Mesenchymal stem cell (in vitro differentiated cells and primary cell): Measurements from ENCODE around the gene WBP1L.
"Not testable (repeated sequence)": the region's sequence is repeated elsewhere in the genome, so short reads cannot be mapped to it uniquely, and the experiment has no call there.

Experiments used
- DNase-seq: peaks from one replicate; pipeline ENCODE4 v3.0.0-alpha.2; 2013
- H2AFZ ChIP-seq: one replicate; pipeline ENCODE4 v1.6.1; 2013; ENCODE audit warnings: low read depth, mild to moderate bottlenecking, control low read depth, inconsistent platforms, low read length, moderate library complexity
- H2AK5ac ChIP-seq: 2 replicates; pipeline ENCODE4 v1.6.1; 2013; ENCODE audit warnings: low read length, moderate library complexity, mild to moderate bottlenecking, inconsistent platforms; ENCODE audit not compliant: severe bottlenecking
- H2BK120ac ChIP-seq: one replicate; pipeline ENCODE4 v1.6.1; 2013; ENCODE audit warnings: low read depth, mild to moderate bottlenecking, inconsistent platforms, low read length, moderate library complexity
- H2BK12ac ChIP-seq, 2 experiments: one replicate each; pipeline ENCODE4 v1.6.1; 2013; ENCODE audit warnings: inconsistent platforms in 2 of 2, low read length in 2 of 2, mild to moderate bottlenecking in 2 of 2, moderate library complexity in 2 of 2, control low read depth in 1 of 2
- H2BK15ac ChIP-seq: one replicate; pipeline ENCODE4 v1.6.1; 2013; ENCODE audit warnings: mild to moderate bottlenecking, low read depth, inconsistent platforms; ENCODE audit not compliant: poor library complexity, severe bottlenecking
- H2BK5ac ChIP-seq: 2 replicates; pipeline ENCODE4 v1.6.1; 2013; ENCODE audit warnings: low read depth, mild to moderate bottlenecking, low read length, control low read depth, inconsistent platforms; ENCODE audit not compliant: poor library complexity, severe bottlenecking
- H3K14ac ChIP-seq, 2 experiments: one replicate each; pipeline ENCODE4 v1.6.1; 2013; ENCODE audit warnings: inconsistent platforms in 2 of 2, low read length in 2 of 2, control low read depth in 1 of 2, mild to moderate bottlenecking in 1 of 2, moderate library complexity in 1 of 2
- H3K18ac ChIP-seq, 2 experiments: one replicate each; pipeline ENCODE4 v1.6.1; 2013; ENCODE audit warnings: inconsistent platforms in 2 of 2, low read length in 2 of 2, control low read depth in 1 of 2, low read depth in 1 of 2, mild to moderate bottlenecking in 1 of 2
- H3K23ac ChIP-seq, 2 experiments: one replicate each; pipeline ENCODE4 v1.6.1; 2013; ENCODE audit warnings: inconsistent platforms in 2 of 2, low read length in 2 of 2, mild to moderate bottlenecking in 2 of 2, moderate library complexity in 2 of 2, control low read depth in 1 of 2
- H3K27ac ChIP-seq: 2 replicates; pipeline ENCODE4 v1.5.1; 2013; ENCODE audit warnings: mild to moderate bottlenecking, moderate library complexity, low read length, control low read depth, inconsistent platforms; ENCODE audit not compliant: poor library complexity, severe bottlenecking
- H3K27me3 ChIP-seq, 2 experiments: 2 replicates each; pipeline versions ENCODE4 v1.6.1 to v1.7.0; 2013; ENCODE audit warnings: low read length in 2 of 2, mild to moderate bottlenecking in 2 of 2, moderate library complexity in 2 of 2, control low read depth in 1 of 2, inconsistent platforms in 1 of 2; ENCODE audit not compliant: control insufficient read depth in 1 of 2, insufficient read depth in 1 of 2
- H3K36me3 ChIP-seq, 2 experiments: 2 replicates each; pipeline versions ENCODE4 v1.6.1 to v1.7.0; 2013; ENCODE audit warnings: low read length in 2 of 2, control low read depth in 1 of 2, inconsistent platforms in 1 of 2, low read depth in 1 of 2, mild to moderate bottlenecking in 1 of 2; ENCODE audit not compliant: insufficient read depth in 2 of 2, control insufficient read depth in 1 of 2
- H3K4ac ChIP-seq, 2 experiments: one replicate each; pipeline ENCODE4 v1.6.1; 2013; ENCODE audit warnings: inconsistent platforms in 2 of 2, low read length in 2 of 2, mild to moderate bottlenecking in 2 of 2, moderate library complexity in 2 of 2, control low read depth in 1 of 2, low read depth in 1 of 2
- H3K4me1 ChIP-seq: 2 replicates; pipeline ENCODE4 v1.6.1; 2013; ENCODE audit warnings: low read depth, low read length, control low read depth; ENCODE audit not compliant: control insufficient read depth, insufficient read depth
- H3K4me2 ChIP-seq: 2 replicates; pipeline ENCODE4 v1.6.1; 2013; ENCODE audit warnings: low read length, mild to moderate bottlenecking, inconsistent platforms; ENCODE audit not compliant: poor library complexity, severe bottlenecking
- H3K4me3 ChIP-seq, 2 experiments: 2 replicates each; pipeline versions ENCODE4 v1.5.1 to v1.7.0; 2013; ENCODE audit warnings: low read length in 2 of 2, mild to moderate bottlenecking in 2 of 2, control low read depth in 1 of 2, low read depth in 1 of 2; ENCODE audit not compliant: insufficient read depth in 1 of 2
- H3K79me1 ChIP-seq: replicated peaks from 2 replicates; pipeline ENCODE4 v1.6.1; 2013; ENCODE audit warnings: mild to moderate bottlenecking, control low read depth, low read length, inconsistent platforms; ENCODE audit not compliant: poor library complexity, severe bottlenecking
- H3K9ac ChIP-seq: 2 replicates; pipeline ENCODE4 v1.7.0; 2013; ENCODE audit warnings: mild to moderate bottlenecking, low read length, moderate library complexity
- H3K9me3 ChIP-seq: 2 replicates; pipeline ENCODE4 v1.7.0; 2013; ENCODE audit warnings: mild to moderate bottlenecking, low read length; ENCODE audit not compliant: control insufficient read depth
- H4K8ac ChIP-seq: one replicate; pipeline ENCODE4 v1.6.1; 2013; ENCODE audit warnings: inconsistent platforms, mild to moderate bottlenecking, low read length, moderate library complexity
- H4K91ac ChIP-seq: one replicate; pipeline ENCODE4 v1.6.1; 2013; ENCODE audit warnings: mild to moderate bottlenecking, low read length, inconsistent platforms
- WGBS: methylation state at CpG from one replicate; pipeline ENCODE4 v1.1.7; 2013; ENCODE audit warnings: mixed read lengths; 5-methylcytosine and 5-hydroxymethylcytosine counted together

WBP1L gene

DNA sequence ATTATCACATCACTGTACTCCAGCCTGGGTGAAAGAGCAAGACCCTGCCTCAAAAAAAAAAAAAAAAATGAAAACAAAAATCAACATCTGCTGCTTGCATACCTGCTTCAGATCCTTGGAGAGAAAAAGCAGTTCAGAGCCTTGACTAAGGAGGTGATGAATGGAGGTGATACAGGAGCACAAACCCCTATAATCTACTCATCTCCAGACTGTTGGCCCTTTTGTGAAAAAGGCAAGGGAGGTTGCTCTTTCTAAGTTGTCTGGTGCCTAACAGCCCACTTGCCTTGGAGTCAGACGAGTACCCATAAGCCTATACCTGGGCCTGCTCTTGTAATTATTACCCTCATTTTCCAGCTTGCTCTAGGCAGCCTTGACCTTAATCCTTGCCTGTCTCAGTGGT is 27.9 kb upstream of the WBP1L start:
- no peak overlapping the region for H3K23ac ChIP-seq
- no peak overlapping the region for H3K9ac ChIP-seq
- WGBS, result 92% methylated on average over 1 of the region's 1 CpG
- H3K9me3 ChIP-seq, result no peaks in the 10 kb centered on the region
- no peak overlapping the region for H3K4me2 ChIP-seq
- no peak overlapping the region for H2AFZ ChIP-seq
- peak overlapping the region in 1 of 2 experiments; percentile 37 for H3K4ac ChIP-seq
- no peak overlapping the region for H3K14ac ChIP-seq
- peaks cover 18% of the 10 kb centered on the region for H3K79me1 ChIP-seq
- H2AK5ac ChIP-seq, result peak overlapping the region; percentile 15
- H3K18ac ChIP-seq, result peak overlapping the region in 1 of 2 experiments; percentile 48
- H4K91ac ChIP-seq, result no peak overlapping the region
- no peak overlapping the region for H2BK120ac ChIP-seq
- peaks cover 25% of the 10 kb centered on the region for H3K4me1 ChIP-seq
- H3K27me3 ChIP-seq, result no peaks in the 10 kb centered on the region
- no peak overlapping the region for H3K4me3 ChIP-seq
- H2BK5ac ChIP-seq, result no peak overlapping the region
- peak overlapping the region in 1 of 2 experiments; percentile 49 for H2BK12ac ChIP-seq
- H3K27ac ChIP-seq, result no peak overlapping the region
- no peak overlapping the region for H2BK15ac ChIP-seq
- H3K36me3 ChIP-seq, result peaks cover 0 to 6% of the 10 kb centered on the region in 2 experiments
- DNase-seq, result no peak
- H4K8ac ChIP-seq, result no peak overlapping the region

- not testable (repeated sequence) for H2BK5ac ChIP-seq, H3K36me3 ChIP-seq, H3K23ac ChIP-seq, H4K8ac ChIP-seq, H3K14ac ChIP-seq, H3K4me2 ChIP-seq, H3K4me3 ChIP-seq, H3K27me3 ChIP-seq, H3K9me3 ChIP-seq, H2AFZ ChIP-seq, H2BK15ac ChIP-seq, H3K9ac ChIP-seq, H4K91ac ChIP-seq, H3K27ac ChIP-seq, H3K18ac ChIP-seq, DNase-seq
- peak overlapping the region; percentile 62 for H2BK120ac ChIP-seq
- H2AK5ac ChIP-seq, result peak overlapping the region; percentile 38
- H2BK12ac ChIP-seq, result peak overlapping the region in 1 of 2 experiments; percentile 47
- peak overlapping the region in 1 of 2 experiments; percentile 37 for H3K4ac ChIP-seq
- H3K79me1 ChIP-seq, result peaks cover 24% of the 10 kb centered on the region
- WGBS, result 96% methylated on average over 17 of the region's 18 CpGs
- peaks cover 25% of the 10 kb centered on the region for H3K4me1 ChIP-seq
These were observed 26.7 kb upstream of the WBP1L start for GRCh38 chr10:102716900-102717565.

DNA sequence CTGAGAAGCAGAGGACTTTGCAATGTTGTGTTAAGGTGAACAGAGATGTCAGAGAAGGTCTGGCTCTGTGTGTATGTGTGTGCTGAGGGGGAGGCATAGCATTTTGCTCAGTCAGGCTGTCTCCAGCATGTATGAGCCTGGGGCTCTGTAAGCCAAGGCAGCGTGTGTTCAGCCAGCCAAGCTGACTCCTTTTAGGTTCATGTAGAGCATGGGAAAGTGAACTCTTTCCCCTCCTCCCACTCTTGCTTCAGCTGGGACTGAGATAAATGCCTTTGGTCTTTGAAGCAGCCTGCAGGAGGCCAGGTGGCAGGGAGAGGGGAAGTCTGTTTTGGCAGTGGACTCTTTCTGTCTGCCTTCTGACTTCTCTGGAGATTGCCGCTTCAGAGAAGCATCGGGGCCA is 25.5 kb upstream of the WBP1L start:
- H2BK15ac ChIP-seq, result no peak overlapping the region
- peaks cover 0 to 6% of the 10 kb centered on the region in 2 experiments for H3K36me3 ChIP-seq
- H2AFZ ChIP-seq, result peak overlapping the region; percentile 5
- H3K18ac ChIP-seq, result peak overlapping the region; percentile 60 to 82
- H3K79me1 ChIP-seq, result peaks cover 26% of the 10 kb centered on the region
- H2BK5ac ChIP-seq, result no peak overlapping the region
- H2BK120ac ChIP-seq, result peak overlapping the region; percentile 42
- peak overlapping the region in 1 of 2 experiments; percentile 73 for H3K23ac ChIP-seq
- DNase-seq, result peak; percentile 93
- peak overlapping the region; percentile 89 for H4K91ac ChIP-seq
- H3K4me1 ChIP-seq, result peaks cover 25% of the 10 kb centered on the region
- H3K4ac ChIP-seq, result peak overlapping the region in 1 of 2 experiments; percentile 47
- peak overlapping the region; percentile 77 for H3K27ac ChIP-seq
- no peaks in the 10 kb centered on the region for H3K27me3 ChIP-seq
- peak overlapping the region; percentile 66 for H4K8ac ChIP-seq
- no peak overlapping the region for H3K4me2 ChIP-seq
- peak overlapping the region; percentile 61 to 65 for H2BK12ac ChIP-seq
- no peak overlapping the region for H3K9ac ChIP-seq
- peak overlapping the region; percentile 88 for H2AK5ac ChIP-seq
- no peak overlapping the region for H3K14ac ChIP-seq
- H3K9me3 ChIP-seq, result no peaks in the 10 kb centered on the region
- 52% methylated on average over 2 of the region's 3 CpGs for WGBS
- peak overlapping the region in 1 of 2 experiments; percentile 2 for H3K4me3 ChIP-seq

DNA sequence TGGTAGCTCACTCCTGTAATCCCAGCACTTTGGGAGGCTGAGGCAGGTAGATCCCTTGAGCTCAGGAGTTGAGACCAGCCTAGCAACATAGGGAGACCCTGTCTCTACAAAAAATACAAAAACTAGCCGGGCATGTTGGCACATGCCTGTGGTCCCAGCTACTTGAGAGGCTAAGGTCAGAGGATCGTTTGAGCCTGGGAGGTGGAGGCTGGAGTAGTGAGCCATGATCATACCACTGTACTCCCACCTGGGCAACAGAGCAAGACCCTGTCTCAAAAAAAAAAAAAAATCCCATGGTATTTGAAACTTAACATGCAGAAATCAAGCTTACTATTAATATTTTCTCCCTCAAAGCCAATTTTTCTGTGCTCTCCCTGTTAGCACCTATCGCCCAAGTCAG is 23.4 kb upstream of the WBP1L start:
- no peak overlapping the region for H3K23ac ChIP-seq
- peak overlapping the region; percentile 82 for H2BK5ac ChIP-seq
- H3K4me1 ChIP-seq, result peaks cover 20% of the 10 kb centered on the region
- peak overlapping the region; percentile 1 for H2BK120ac ChIP-seq
- H3K36me3 ChIP-seq, result peaks cover 0 to 6% of the 10 kb centered on the region in 2 experiments
- peak overlapping the region in 1 of 2 experiments; percentile 18 for H3K18ac ChIP-seq
- peak overlapping the region in 1 of 2 experiments; percentile 81 for H3K4ac ChIP-seq
- no peak overlapping the region for H3K4me3 ChIP-seq
- H4K8ac ChIP-seq, result no peak overlapping the region
- H2BK12ac ChIP-seq, result peak overlapping the region; percentile 59 to 81
- 90% methylated on average over 3 of the region's 3 CpGs for WGBS
- H3K9me3 ChIP-seq, result no peaks in the 10 kb centered on the region
- H3K9ac ChIP-seq, result no peak overlapping the region
- no peak overlapping the region for H2BK15ac ChIP-seq
- no peaks in the 10 kb centered on the region for H3K27me3 ChIP-seq
- DNase-seq, result no peak
- H3K4me2 ChIP-seq, result no peak overlapping the region
- peak overlapping the region; percentile 96 for H2AK5ac ChIP-seq
- H3K14ac ChIP-seq, result no peak overlapping the region
- no peak overlapping the region for H4K91ac ChIP-seq
- H2AFZ ChIP-seq, result no peak overlapping the region
- peaks cover 24% of the 10 kb centered on the region for H3K79me1 ChIP-seq
- peak overlapping the region; percentile 33 for H3K27ac ChIP-seq
